ENCODE data around the gene C11orf52.

The C11orf52 gene

DNA sequence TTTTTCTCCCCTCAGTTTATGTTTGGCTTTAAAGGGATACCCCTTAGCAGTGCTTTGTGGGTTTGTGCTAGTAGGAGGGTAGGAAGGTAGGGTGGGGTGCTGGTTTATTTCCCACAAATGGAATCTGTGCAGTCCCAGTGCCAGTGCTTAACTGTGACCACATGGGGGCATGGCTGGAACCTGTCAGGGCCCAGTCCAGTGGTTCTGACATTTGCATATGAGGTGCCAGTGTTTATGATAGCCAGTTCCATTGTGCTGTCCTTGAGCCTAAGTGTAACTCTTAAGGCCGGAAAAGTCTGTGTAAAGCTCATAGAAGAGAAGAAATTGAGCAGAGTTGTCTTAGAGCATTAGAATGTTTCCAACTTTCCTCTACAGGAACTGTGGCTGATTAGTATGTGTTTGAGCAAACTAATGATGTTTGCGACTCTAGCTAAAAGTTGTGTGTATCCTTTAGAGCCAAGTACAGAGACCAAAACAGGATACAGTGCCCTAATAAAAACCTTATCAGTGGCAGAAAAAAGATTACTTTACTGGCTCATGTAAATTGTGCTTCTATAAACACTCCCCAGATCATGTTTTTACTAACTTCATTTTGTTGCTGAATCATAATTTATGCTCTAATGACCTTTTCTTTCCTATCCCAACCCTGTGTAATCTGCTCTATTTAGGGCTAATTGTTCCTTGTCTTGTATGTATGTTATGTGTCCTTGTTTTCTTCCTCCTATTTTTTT is 56.5 kb downstream of the C11orf52 start:
- DNase-seq (ENCODE audit: low read depth, low spot score): no peak

DNA sequence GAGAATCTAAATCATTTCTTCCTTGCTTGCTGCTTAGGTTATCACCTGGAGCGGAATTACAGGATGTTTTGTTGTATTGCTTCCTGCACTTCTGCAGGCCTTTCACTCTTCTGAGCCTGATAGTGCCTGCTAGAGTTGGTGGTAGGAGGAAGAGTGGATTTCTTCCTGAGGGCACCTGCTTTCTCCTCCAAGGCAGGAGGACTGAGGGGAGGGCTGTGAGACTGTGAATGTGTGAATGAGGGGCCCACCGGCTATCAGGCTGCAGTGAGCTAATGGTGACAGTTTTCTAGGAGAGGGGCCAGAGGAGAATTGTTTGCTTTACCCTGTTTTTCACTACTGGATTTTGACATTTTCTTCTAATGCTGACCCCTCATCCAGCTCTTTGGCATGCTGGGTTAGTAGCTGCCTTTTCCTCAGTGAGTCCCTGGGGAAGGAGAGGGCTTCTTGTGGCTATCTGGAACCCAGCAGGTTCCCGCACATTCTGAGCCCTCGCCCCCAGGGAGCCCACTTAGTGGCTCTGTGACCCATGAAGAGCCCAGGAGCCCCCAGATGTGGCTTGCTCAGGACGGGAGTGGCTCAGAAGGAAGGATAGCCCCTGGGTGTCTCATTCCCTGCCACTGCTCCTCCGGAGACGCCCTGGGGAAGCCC is 57.5 kb downstream of the C11orf52 start:
- no peak for DNase-seq (ENCODE audit: low read depth, low spot score)
